Adrenal gland (tissue), 12 donors: ENCODE data around the gene RSPO4. TPM values are rescaled to one million over a fixed set of nuclear protein-coding genes. Genes with fewer than 3 reads are reported as not detected.

Source experiments
- DNase-seq, 7 donors: peaks; one replicate each; pipeline ENCODE4 v3.0.0-alpha.2; 2019 to 2020
- H3K27ac ChIP-seq, 5 donors: fragments of 200-600 bp; sonication (generic) in 4 of 5; 1 replicate in 3 of 5; 2 replicates in 2 of 5; pipeline versions ENCODE4 v1.5.1 to v1.8.0; 2016 to 2020; ENCODE audit warnings: mild to moderate bottlenecking in 1 of 5
- H3K27me3 ChIP-seq: fragments of 200-600 bp; 2 replicates; pipeline ENCODE4 v1.8.0; 2021
- H3K36me3 ChIP-seq, 2 donors: fragments of 200-600 bp; replicated peaks in 1 of 2; 1 replicate in 1 of 2; 2 replicates in 1 of 2; pipeline versions ENCODE4 v1.5.1 to v1.8.0; 2018 to 2022
- H3K4me1 ChIP-seq, 2 donors: fragments of 200-600 bp; replicated peaks in 1 of 2; 1 replicate in 1 of 2; 2 replicates in 1 of 2; pipeline versions ENCODE4 v1.5.1 to v1.8.0; 2018 to 2021
- H3K4me3 ChIP-seq, 4 donors: fragments of 200-600 bp; sonication (generic) in 3 of 4; one replicate each; pipeline ENCODE4 v1.5.1; 2016 to 2018
- H3K9me3 ChIP-seq, 3 donors: fragments of 200-600 bp; sonication (generic) in 1 of 3; replicated peaks in 1 of 3; 1 replicate in 2 of 3; 2 replicates in 1 of 3; pipeline versions ENCODE4 v1.5.1 to v1.8.0; 2016 to 2021
- CTCF ChIP-seq, 6 experiments: fragments of 450-650 bp in 4 of 6; fragments of 200-600 bp in 2 of 6; sonication (generic) in 1 of 6; IDR thresholded peaks; 1 replicate in 5 of 6; 2 replicates in 1 of 6; pipeline versions ENCODE4 v1.5.1 to v1.8.0; 2016 to 2021; ENCODE audit warnings: antibody characterized with exemption in 6 of 6, mild to moderate bottlenecking in 2 of 6, moderate library complexity in 1 of 6
- POLR2A ChIP-seq, 2 donors: fragments of 450-650 bp; IDR thresholded peaks; one replicate each; pipeline ENCODE4 v1.6.1; 2017; ENCODE audit warnings: antibody characterized with exemption in 2 of 2, mild to moderate bottlenecking in 2 of 2, moderate library complexity in 1 of 2
- WGBS, 4 donors: extraction: QIAGEN DNeasy Blood & Tissue Kit in 2 of 4; methylation state at CpG; one replicate each; pipeline versions ENCODE4 v1.1.5 to v1.1.7; 2013 to 2017; 5-methylcytosine and 5-hydroxymethylcytosine counted together
- intact Hi-C, 2 donors: fragments of 100-400 bp; cut with DNase I; formaldehyde crosslinking; loops; one replicate each; pipeline versions ENCODE4 v1.14.1 to v1.15.0; 2022 to 2023
- polyA plus RNA-seq, 3 donors: library from polyadenylated mRNA; stranded (reverse); fragments of 200-250 nt in 2 of 3; fragments of 350-450 nt in 1 of 3; fragmentation: Illumina TruSeq in 1 of 3; extraction: RNeasy Lipid Tissue Mini Kit (QIAGEN cat#74804) in 1 of 3; gene quantifications; one replicate each; pipeline ENCODE4 v1.2.3, GENCODE V29; 2013 to 2014
- total RNA-seq, 9 donors: library from RNA; depleted of rRNA in 4 of 9; stranded (reverse); fragments of >200 nt in 4 of 9; fragments of 120-200 nt in 1 of 9; fragmentation: NEBNext Ultra II Directional in 1 of 9; extraction: Animal tissue kit (Norgen Biotek cat#: 25700) in 1 of 9; gene quantifications; one replicate each; pipeline versions ENCODE4 v1.1.0 to v1.2.4, GENCODE V29; 2013 to 2023
- donor health status: healthy with polysubstance abuse.
- donor health status: Bipolar disorder and iron deficiency.
- donor health status: DM: yes; HTN: yes; CAD: no.
- donor health status: DM: no; HTN: no; CAD: no.
- donor health status: DM: no; HTN: no; CAD: no.
- donor health status: DM: yes; HTN: yes; CAD: no.

Gene RSPO4
- total and polyA plus RNA-seq, 12 donors, result 0.06 to 0.64 (median 0.20) TPM; not detected in 5

GRCh38 chr20:934186-934840 lies 67.8 kb downstream of the RSPO4 start:
- no peaks in the 10 kb centered on the region for H3K36me3 ChIP-seq
- whole genome bisulfite sequencing, 4 donors, result 65 to 73% (median 73%) methylated on average over 9 of the region's 9 CpGs
- TF ChIP-seq POLR2A (IDR thresholded peaks at IDR 0.05) (no peak), CTCF (IDR thresholded peaks at IDR 0.05) (no peak)
- H3K27me3 ChIP-seq, result no peaks in the 10 kb centered on the region
- no peak overlapping the region for H3K27ac ChIP-seq
- no peaks in the 10 kb centered on the region for H3K9me3 ChIP-seq
- no peaks in the 10 kb centered on the region for H3K4me1 ChIP-seq
- no peak for DNase-seq
- intact Hi-C loops, result no loop called here
- H3K4me3 ChIP-seq, result no peak overlapping the region

GRCh38 chr20:933029-933428 lies 69.1 kb downstream of the RSPO4 start:
- Histone ChIP-seq H3K4me3 (no peak overlapping the region), H3K27ac (no peak overlapping the region), H3K27me3 (no peaks in the 10 kb centered on the region), H3K9me3 (no peaks in the 10 kb centered on the region), H3K4me1 (no peaks in the 10 kb centered on the region), H3K36me3 (no peaks in the 10 kb centered on the region)
- TF ChIP-seq CTCF (IDR thresholded peaks at IDR 0.05) (no peak), POLR2A (IDR thresholded peaks at IDR 0.05) (no peak)
- intact Hi-C loops, result no loop called here
- 66 to 97% (median 85%) methylated on average over 2 of the region's 2 CpGs for WGBS, 4 donors
- DNase-seq, result no peak

GRCh38 chr20:931401-931800 lies 70.7 kb downstream of the RSPO4 start:
- TF ChIP-seq CTCF (IDR thresholded peaks at IDR 0.05) (no peak), POLR2A (IDR thresholded peaks at IDR 0.05) (no peak)

GRCh38 chr20:926670-927069 lies 75.4 kb downstream of the RSPO4 start:
- Histone ChIP-seq H3K27ac (no peak overlapping the region), H3K36me3 (no peaks in the 10 kb centered on the region), H3K9me3 (no peaks in the 10 kb centered on the region), H3K4me1 (no peaks in the 10 kb centered on the region), H3K27me3 (no peaks in the 10 kb centered on the region), H3K4me3 (no peak overlapping the region)
- intact Hi-C loops, result no loop called here
- TF ChIP-seq CTCF (IDR thresholded peaks at IDR 0.05) (no peak), POLR2A (IDR thresholded peaks at IDR 0.05) (no peak)
- 47 to 55% (median 53%) methylated on average over 6 of the region's 6 CpGs for WGBS, 4 donors
- no peak for DNase-seq

More at GRCh38 chr20:931401-931800, 70.7 kb downstream of the RSPO4 start:
- Histone ChIP-seq H3K27me3 (no peaks in the 10 kb centered on the region), H3K9me3 (no peaks in the 10 kb centered on the region), H3K27ac (no peak overlapping the region), H3K4me1 (no peaks in the 10 kb centered on the region), H3K4me3 (no peak overlapping the region), H3K36me3 (no peaks in the 10 kb centered on the region)
- DNase-seq, result no peak
- WGBS, 4 donors, result 25 to 62% (median 54%) methylated on average over 1 of the region's 1 CpG
- intact Hi-C loops, result no loop called here
